Right ventricle myocardium inferior (tissue), 1 donor: ENCODE measurements around the gene OTOG. TPM values are rescaled to one million over a fixed set of nuclear protein-coding genes. Genes with fewer than 3 reads are reported as not detected.
A peak's percentile ranks its signal among the peaks of the same experiment; 100 is the strongest.

Experiments
- ATAC-seq: fragments of 200-7000 bp; cut with Tn5 transposase; one replicate; pipeline ENCODE4 v1.9.1; 2020; ENCODE audit warnings: mild to moderate bottlenecking, moderate library complexity
- DNase-seq: peaks from one replicate; pipeline ENCODE4 v3.0.0; 2021; ENCODE audit errors: missing footprints
- intact Hi-C: fragments of 100-400 bp; cut with DNase I; formaldehyde crosslinking; loops from one replicate; pipeline ENCODE4 v1.11.0; 2022
- total RNA-seq: library from RNA; stranded (reverse); fragmentation: NEBNext Ultra II Directional; extraction: Animal tissue kit (Norgen Biotek cat#: 25700); gene quantifications from one replicate; pipeline ENCODE4 v1.2.1, GENCODE V29; 2021
- donor health status: DM: no; HTN: yes; CAD: no; lungs with severe emphysema.

The OTOG gene
- total RNA-seq, 1 donor from 2014 or later = not detected

DNA sequence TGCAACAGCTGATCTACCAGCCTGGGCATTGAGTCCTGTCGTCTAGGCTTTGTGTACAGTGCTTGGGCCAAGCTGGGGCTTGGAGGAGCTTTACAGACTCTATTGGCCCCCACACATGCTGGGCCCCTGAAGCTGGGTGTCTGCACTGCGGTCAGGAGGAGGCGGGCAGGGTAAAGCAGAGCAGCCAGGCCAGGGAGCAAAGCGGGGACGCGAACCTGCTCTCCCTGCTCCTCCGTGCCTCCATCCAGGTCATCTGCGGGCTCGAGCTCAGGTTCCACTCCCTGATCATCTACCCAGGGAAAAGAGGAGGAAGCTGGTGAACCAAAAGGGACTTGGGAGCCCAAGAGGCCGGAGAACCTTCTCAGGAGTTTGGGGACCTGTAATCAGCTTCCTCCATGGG, 29.9 kb upstream of the OTOG start:
- no peak for ATAC-seq
- DNase-seq = no peak
- intact Hi-C loops = no loop called here

DNA sequence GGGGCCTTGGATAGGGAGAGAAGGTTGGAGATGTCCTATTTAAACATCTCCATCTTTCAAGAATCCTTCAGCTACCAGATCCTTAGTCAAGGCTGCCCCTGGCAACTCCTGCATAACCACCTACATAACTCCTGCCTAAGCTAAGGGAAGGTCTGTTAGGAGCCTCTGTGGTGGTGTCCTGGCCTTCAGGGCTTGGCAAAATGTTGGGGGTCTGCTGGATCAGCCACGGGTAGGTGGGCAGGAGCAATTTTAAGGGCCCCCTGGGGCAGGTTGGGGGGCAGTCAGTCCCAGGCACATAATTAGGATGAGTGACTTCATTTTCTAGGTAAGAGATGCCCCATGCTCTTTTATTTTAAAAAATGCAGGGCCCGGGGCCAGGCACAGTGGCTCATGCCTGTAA, 28.7 kb upstream of the OTOG start:
- DNase-seq (no peak), ATAC-seq (no peak)
- intact Hi-C loops = no loop called here

DNA sequence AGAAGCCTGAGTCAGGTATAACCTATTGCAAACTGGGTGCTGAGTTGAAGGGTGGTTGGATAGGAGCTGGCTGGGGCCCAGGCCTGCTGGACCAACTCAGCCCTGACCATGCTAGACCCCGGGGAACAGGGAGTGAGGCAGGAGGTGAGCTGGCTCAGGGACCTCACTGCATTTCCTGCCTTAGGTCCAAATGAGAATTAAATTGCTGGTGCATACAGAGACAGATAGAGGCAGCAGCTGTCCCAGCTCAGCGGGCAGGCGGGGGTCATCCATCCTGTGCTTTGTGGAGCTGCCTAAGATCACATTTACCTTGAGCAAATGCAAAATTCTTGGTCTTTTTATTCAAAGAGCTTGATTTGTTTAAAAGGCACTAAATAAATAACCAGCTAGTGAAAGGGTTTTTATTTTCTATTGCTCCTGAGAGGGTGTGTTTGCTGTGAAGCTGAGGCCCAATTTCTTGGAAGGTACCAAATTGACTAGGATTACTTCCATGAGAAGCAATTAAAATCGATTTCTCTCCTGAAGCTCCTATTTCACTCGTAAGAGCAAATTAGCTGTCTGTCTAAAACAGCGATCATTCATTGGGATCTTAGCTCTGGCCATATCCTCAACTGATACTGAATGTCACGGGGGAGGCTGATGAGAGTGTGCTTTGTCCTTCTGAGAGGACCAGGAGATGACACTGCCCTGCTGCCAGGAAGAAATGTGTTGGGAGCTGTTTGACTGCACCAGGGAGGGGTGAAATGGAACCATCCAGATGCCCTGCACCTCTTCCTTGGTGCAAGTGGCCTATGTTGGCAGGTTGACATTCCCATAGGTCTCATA, 27.8 kb upstream of the OTOG start:
- intact Hi-C loops = no loop called here
- no peak for DNase-seq
- ATAC-seq = no peak

DNA sequence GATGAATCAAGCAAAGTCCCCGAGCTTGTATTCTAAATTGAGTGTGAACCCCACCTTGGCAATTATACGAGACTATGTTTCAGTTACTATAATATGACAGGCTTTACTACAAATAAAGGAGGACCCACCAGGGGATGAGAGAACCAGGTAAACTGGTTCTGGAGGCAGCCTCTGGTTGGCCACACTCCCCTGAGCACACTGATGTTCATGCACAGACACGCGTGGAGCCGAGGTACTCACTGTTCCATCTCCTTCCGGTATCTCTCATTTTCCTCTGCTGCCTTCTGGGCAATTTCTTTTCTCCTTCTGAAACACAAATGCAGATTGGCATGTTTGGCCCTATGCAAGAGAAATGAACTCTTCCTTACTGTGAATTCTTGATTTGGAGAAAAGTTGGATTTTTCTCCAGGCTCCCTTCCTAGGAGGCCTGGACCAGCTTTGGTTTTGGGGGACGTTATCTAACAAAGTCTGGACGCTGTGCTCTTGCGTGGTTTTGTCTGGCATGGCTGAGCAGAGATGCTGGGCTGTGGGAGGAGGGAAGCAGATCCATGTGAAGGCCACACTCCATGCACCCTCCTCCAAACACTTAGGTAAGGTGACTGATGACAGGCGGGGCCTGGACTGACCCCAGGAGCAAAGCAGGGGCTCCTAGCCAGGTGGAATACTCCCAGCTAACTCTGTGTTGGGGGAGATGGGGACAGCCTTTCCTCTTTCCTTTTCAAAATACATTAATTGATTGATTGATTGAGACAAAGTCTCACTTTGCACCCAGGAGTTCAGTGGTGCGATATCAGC, 25.8 kb upstream of the OTOG start:
- no peak for DNase-seq
- ATAC-seq = no peak
- intact Hi-C loops = no loop called here

DNA sequence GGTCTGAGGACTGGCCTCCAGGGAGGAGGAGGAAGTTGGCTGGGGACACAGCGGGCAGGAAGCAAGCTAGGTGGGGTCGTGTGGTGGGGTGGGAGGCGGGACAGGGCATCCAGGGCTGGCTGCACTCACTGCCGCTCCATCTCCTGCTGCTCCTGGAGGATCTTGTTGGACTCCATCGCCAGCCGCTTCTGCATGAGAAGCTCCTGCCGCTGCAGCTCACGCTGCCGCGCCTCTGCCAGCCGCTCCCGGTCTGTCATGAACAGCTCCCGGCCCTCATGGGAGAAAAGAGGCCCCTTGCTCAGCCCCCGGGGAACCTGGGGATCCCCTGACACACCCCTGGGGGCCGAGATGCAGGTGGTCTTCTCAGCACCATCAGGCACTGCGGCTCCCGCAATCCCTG, 24.4 kb upstream of the OTOG start:
- DNase-seq (no peak), ATAC-seq (no peak)
- intact Hi-C loops = no loop called here

DNA sequence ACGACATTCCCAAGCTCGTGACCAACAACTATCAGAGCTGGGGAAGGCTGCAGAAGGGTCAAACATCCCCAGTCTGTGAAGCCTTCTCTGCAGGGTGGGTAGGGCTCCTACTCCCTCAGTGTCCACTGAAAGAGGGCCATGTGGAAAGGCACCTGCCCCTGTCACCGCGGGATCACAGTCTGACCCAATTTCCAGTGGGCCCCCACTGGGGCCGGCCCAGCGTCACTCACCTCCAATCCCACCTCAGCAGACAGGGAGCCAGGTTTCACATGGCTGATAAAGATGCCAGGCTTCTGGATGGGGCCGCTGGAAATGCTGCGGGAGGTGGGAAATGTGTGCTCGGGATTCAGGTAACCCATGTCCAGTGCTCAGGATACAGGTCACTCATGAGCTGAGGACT, 22.8 kb upstream of the OTOG start:
- no peak for ATAC-seq
- intact Hi-C loops = no loop called here
- no peak for DNase-seq

DNA sequence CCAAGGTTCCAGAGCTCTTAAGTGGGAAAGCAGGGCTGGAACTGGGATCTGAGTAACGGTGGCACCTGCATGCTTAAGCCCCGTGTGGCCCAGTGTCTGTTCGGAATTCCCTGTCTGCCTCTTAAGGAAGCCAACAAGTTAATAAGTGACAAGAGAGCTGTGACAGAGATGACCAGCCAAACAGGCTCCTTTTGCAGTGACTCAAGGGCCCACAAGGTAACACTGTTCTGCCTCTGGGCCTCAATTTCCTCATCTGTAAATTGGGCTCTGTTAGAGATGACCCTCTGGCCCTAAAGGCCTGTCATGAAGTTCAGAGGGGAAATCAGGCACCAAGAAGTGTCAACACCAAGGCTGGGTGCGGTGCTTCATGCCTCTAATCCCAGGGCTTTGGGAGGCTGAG, 21.5 kb upstream of the OTOG start:
- no peak for ATAC-seq
- no peak for DNase-seq
- intact Hi-C loops = no loop called here

DNA sequence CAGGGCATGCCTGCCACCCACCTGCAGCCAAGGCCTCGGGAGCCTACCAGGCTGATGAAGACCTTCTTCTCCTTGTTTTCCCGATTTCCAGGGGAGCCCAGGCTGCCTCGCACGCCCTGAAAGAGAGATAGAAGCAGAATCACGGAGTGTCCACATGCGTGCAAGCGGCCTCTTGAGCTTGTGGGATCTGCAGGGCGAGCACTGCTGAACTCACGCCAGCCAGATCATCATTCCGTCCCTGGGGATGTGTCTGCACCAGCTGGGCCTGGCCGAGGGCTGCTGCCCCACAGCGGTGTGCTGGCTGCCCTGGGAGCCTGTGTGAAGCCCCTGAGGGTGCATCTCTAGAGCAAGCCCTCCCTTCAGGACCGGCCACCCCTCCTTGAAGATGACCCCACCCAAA, 20.7 kb upstream of the OTOG start:
- DNase-seq = no peak
- no peak for ATAC-seq
- intact Hi-C loops = no loop called here

DNA sequence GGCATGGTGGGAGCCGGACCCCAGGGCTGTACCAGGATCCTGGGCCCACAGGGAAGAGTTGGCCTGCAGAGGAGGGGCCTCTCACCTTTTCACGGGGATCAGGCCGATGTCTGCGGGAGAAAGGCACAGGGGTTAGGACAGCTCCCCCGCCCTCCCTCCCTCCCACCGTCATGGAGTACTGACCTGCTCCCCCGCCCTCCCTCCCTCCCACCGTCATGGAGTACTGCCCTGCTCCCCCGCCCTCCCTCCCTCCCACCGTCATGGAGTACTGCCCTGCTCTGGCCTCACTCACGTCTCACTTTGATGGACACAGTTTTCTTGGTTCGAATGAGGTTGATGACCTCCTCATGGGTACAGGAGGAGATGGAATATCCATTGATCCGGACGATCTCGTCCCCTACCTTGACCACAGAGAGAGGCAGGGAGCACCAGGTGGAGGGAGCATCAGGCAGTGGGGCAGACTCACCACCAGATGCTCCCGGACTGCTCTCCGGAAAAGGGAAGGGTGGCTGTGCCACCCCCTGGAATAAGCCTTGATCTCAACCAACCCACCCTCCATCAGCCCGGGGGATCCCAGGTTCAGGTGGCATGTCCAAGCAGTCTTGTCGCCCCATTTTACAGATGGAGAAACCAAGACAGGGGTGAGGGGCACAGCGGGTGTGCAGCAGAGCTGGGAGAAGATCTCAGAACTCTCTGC, 20.0 kb upstream of the OTOG start:
- ATAC-seq (no peak), DNase-seq (no peak)
- intact Hi-C loops = no loop called here

DNA sequence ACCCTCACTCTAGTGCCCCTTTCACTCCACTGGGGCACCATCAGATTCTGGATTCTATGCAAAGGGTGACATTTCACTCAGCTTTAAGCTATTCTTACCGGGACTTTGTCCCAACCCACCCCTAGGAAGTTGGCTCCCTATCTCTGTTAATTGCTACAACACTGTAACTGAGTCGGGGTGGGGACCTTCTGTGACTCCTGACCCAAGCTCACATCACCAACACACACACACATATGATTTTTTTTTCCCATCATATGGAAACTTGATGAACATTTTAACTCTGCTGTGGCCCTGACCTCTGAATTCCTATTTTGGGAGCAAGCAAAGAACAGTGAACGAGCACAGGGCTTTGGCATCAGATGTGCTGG, 19.4 kb upstream of the OTOG start:
- intact Hi-C loops = no loop called here
- DNase-seq = no peak
- no peak for ATAC-seq

DNA sequence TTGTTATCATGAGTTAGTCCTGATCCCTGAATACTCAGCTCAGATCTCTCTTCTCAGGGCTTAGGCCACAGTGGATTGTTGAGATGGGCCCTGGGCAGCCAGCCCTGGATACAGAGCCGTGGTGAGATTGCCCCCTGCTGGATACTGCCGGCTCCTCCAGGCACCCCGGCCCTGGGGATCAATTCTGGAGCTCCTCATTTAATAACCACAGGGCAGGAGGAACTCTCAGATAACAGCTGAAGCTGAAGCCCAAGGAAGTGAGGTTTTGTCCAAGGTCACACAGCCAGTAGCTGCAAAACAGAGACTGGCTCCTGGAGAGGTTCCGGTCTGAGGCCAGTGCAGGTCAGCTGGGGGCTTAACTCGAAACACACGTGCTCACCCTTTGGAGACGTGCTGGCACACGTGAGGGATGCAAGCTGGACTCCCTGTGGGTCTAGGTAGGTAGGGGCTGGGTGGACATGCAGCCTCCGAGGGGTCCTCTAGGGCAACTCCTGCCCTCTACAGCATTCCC, 18.8 kb upstream of the OTOG start:
- no peak for DNase-seq
- intact Hi-C loops = no loop called here

DNA sequence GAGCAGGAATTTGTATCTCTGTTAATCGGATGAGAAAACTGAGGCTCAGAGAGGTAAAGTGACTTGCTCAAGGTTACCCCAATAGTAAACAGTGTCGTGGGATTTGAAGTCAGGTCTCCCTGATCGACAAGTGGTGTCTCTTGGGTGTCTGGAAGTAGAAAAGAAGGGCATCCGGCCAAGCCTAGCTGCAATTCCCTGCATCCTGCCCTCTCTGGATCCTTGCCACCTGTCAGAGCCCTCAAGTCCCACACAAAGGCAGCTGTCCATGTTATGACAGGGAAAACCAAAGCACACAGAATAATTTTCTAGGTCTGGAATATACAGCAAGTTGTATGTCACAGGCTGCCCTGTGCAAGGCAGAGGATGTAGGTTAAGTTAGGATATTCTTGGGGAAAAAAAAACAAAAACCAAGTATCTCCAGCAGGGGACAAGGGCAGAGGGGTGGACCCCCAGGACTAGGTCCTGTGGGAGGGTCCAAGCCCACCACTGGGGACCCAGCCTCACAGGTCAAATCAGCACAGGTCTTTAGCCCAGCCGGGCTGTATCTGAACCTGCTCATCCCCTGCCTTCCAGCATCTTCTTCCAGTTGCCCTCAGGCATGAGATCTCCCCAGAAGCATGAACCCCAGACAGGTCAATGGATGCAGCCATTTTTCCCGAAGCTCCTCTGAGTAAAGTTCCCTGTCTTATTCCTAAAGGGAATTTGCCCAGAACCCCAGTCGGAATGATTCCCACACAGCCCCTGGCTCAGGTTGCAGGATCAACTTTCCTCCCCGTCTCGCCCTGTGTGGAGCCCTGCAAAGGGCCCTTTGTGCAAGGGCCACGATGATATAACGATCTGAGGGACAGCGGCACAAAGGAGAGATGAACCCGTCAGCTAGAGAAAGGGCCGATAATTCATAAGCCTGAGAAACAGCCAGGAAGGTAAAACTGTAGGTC, 17.9 kb upstream of the OTOG start:
- intact Hi-C loops = no loop called here
- DNase-seq = no peak
- ATAC-seq = no peak

More for the DNA sequence above, 18.8 kb upstream of the OTOG start:
- peak; percentile 76 for ATAC-seq

DNA sequence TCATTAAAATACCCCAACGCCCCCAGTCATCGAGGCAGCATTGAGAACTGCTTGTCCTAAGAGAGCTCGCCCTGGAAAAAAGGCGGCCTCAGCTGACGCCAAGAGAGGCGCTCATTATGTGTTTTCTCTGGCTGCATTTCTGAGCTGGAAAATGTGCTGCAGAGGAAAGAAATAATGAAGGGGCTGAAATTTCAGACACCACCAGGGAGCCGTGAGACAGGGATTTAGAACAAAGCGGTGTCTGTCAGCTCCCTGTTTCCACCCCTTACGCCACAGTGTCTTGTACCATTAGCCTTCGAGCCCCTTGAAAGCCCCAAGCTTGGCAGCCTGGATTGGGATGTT, 17.2 kb upstream of the OTOG start:
- ATAC-seq (no peak), DNase-seq (no peak)
- intact Hi-C loops = no loop called here

DNA sequence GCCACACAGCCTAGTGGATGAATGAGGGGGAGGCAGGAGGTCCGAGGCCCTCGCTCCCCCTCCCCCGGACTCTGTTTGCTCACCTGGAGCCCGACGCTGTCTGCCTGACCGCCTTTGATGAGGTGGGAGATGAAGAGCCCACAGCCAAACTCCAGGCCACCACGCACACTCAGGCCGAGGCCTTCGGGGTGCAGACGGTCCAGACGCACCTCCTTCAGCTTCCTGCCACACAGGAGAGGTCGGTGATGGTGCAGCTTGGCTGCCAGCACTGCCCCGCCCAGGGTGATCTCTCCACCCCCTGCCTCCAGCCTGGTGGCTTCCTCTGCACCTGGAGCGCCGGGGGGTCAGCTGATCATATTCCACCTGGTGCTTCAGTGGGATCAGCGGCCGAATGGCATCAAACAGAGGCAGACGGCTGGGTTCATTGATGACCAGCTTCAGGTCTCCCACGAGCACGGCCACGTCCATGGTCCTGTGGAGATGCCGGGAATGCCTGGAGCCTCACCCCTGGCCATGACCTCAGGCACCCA, 15.9 kb upstream of the OTOG start:
- ATAC-seq (no peak), DNase-seq (no peak)
- intact Hi-C loops = no loop called here

DNA sequence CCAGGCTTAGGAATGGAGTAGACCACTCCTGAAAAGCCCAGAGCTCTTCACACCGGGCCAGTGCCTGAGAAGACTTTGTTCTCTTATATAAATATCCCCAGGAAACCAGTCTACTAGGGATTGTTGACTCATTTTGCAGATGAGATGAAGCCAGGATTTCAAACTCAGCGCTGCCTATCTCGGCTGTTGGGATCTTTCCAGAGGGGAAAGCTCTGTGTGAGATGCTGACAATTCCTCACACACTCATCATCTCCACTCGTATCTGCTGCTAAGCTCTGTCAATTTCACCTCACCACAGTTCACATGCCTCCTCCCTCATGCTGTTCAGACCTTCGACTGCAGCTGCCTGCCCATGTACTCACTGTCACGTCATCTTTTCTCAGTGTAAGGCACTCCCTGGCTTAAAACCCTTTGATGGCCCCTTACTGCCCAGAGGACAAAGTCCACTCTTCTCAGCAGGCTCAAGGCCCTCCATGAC, 15.4 kb upstream of the OTOG start:
- no peak for ATAC-seq

DNA sequence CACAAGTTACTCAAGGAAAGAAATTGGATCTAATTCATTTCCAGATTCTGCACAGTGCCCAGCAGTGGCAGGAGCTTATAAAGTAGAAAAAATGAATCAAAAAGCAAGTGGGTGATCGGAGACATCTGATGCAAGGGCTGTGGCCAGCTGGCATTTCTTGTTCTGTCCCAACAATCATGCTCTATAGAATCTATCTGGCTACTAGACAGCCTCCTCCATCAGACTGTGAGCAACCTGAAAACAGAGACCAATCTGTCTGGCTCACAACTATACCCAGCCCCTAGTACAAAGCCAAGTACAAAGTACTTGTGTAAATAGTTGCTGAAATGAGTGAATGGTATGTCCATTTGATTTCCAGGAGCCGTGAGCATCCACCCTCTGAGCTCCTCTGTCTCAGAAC, 14.3 kb upstream of the OTOG start:
- DNase-seq (no peak), ATAC-seq (no peak)
- intact Hi-C loops = no loop called here

More for the DNA sequence above, 15.4 kb upstream of the OTOG start:
- intact Hi-C loops = no loop called here
- DNase-seq = no peak

DNA sequence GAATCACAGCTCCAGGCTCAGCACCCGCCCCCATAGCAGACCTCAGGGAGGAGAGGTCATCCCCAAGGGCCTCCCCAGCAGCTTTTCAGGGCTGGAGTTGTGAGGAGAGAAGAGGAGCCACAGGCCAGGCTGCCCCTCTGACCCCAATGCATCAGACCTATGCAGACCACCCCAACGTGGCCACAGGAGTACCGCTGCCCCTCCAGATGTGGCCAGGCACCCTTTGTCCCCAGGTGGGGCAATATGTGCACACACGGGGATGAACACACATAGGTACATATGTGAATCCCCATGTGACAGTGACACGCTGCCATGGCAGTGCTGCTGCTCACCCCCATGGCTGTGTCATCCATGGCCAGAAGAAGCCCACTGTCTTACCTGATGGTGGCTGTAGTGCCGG, 13.7 kb upstream of the OTOG start:
- intact Hi-C loops = no loop called here
- DNase-seq (no peak), ATAC-seq (no peak)

DNA sequence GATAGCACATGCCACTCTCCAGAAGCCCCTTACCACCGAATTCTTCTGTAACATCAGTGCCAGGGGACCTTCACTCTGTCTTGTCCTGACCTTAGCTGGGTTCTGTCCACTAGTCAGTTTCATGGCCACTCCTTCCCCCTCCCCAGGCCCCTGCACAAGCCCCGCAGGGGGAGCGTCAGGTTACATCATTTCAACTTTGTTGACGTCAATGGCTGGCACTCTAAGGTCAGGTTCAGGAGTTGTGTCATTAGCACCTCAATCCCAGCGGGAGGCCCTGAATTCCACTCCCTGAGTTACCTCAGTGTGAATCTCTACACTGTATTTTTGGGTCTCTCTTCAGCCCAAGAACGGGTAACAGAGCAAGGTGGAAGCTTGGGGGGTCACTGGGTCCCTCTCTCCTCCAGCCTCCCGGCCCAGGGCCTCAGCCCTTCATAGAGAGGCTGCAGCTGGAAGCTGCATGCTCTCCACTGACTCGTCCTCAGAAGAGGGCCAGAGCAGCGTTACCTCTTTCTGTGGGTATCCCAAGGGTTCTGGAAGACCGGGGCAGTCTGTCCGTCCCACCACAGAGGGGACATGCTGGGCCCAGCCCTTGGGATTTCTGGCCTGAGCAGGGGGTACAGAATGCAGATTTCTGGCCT, 13.2 kb upstream of the OTOG start:
- DNase-seq (no peak), ATAC-seq (no peak)
- intact Hi-C loops = no loop called here
